Keratinocyte (primary cell): ENCODE data around the gene CORO2B. TPM values are rescaled to one million over a fixed set of nuclear protein-coding genes. Genes with fewer than 3 reads are reported as not detected.

Experiments used
- DNase-seq: peaks from one replicate; pipeline ENCODE4 v3.0.0-alpha.2; 2011; ENCODE audit warnings: low read depth, missing footprints, low spot score
- FAIRE-seq: peaks from 2 replicates; lab custom pipeline; 2011; peaks lifted over from hg19 to GRCh38; lab: Jason Lieb, UNC
- H2AFZ ChIP-seq: 2 replicates; pipeline ENCODE4 v1.6.0; 2012; ENCODE audit warnings: low read length, control low read depth, inconsistent platforms; ENCODE audit not compliant: control insufficient read depth
- H3K27ac ChIP-seq: 2 replicates; pipeline ENCODE4 v1.5.1; 2011; ENCODE audit warnings: low read length; ENCODE audit not compliant: control insufficient read depth, insufficient read depth
- H3K27me3 ChIP-seq: 3 replicates; pipeline ENCODE4 v1.6.0; 2011; ENCODE audit warnings: low read length; ENCODE audit not compliant: control insufficient read depth, insufficient read depth; ENCODE audit errors: extremely low read depth
- H3K36me3 ChIP-seq, 2 experiments: 2 replicates in 1 of 2; 3 replicates in 1 of 2; pipeline ENCODE4 v1.5.1; 2011; ENCODE audit warnings: low read length in 2 of 2, mild to moderate bottlenecking in 1 of 2; ENCODE audit not compliant: control insufficient read depth in 2 of 2, insufficient read depth in 2 of 2; ENCODE audit errors: extremely low read depth in 1 of 2
- H3K4me1 ChIP-seq: 3 replicates; pipeline ENCODE4 v1.5.1; 2011; ENCODE audit warnings: low read length; ENCODE audit not compliant: control insufficient read depth, insufficient read depth; ENCODE audit errors: extremely low read depth
- H3K4me2 ChIP-seq: 3 replicates; pipeline ENCODE4 v1.6.0; 2011; ENCODE audit warnings: low read depth, low read length; ENCODE audit not compliant: control insufficient read depth, insufficient read depth; ENCODE audit errors: extremely low read depth
- H3K4me3 ChIP-seq, 3 experiments: fragments of 200-600 bp in 1 of 3; sonication (generic) in 1 of 3; 2 replicates in 2 of 3; 3 replicates in 1 of 3; pipeline ENCODE4 v1.5.1; 2011 to 2016; ENCODE audit warnings: low read length in 3 of 3, mild to moderate bottlenecking in 3 of 3, control low read depth in 2 of 3, inconsistent platforms in 1 of 3, low read depth in 1 of 3, mixed read lengths in 1 of 3, mixed run types in 1 of 3, moderate library complexity in 1 of 3; ENCODE audit not compliant: control insufficient read depth in 2 of 3, insufficient read depth in 2 of 3; ENCODE audit errors: extremely low read depth in 1 of 3
- H3K79me2 ChIP-seq: 2 replicates; pipeline ENCODE4 v1.6.0; 2012; ENCODE audit warnings: low read length; ENCODE audit not compliant: control insufficient read depth, insufficient read depth
- H3K9ac ChIP-seq: 3 replicates; pipeline ENCODE4 v1.6.0; 2011; ENCODE audit warnings: low read length; ENCODE audit not compliant: control insufficient read depth, insufficient read depth; ENCODE audit errors: extremely low read depth
- H3K9me1 ChIP-seq: 3 replicates; pipeline ENCODE4 v1.6.0; 2011; ENCODE audit warnings: low read length; ENCODE audit not compliant: control insufficient read depth, insufficient read depth; ENCODE audit errors: extremely low read depth
- H3K9me3 ChIP-seq: 2 replicates; pipeline ENCODE4 v1.5.1; 2012; ENCODE audit warnings: low read depth, low read length; ENCODE audit not compliant: control insufficient read depth
- H4K20me1 ChIP-seq: 3 replicates; pipeline ENCODE4 v1.6.0; 2011; ENCODE audit warnings: low read length; ENCODE audit not compliant: control insufficient read depth, insufficient read depth; ENCODE audit errors: extremely low read depth
- CTCF ChIP-seq, 3 experiments: IDR thresholded peaks in 1 of 3; conservative IDR thresholded peaks in 1 of 3; optimal IDR thresholded peaks in 1 of 3; 2 replicates in 2 of 3; 3 replicates in 1 of 3; pipeline versions ENCODE3 to v1.5.1; 2011; ENCODE audit warnings: low read length in 3 of 3, mild to moderate bottlenecking in 3 of 3, moderate library complexity in 2 of 3, control low read depth in 1 of 3, inconsistent platforms in 1 of 3; ENCODE audit not compliant: insufficient read depth in 2 of 3; ENCODE audit errors: extremely low read depth in 1 of 3
- EZH2 ChIP-seq: IDR thresholded peaks from one replicate; pipeline ENCODE4 v1.6.1; 2012; ENCODE audit warnings: inconsistent platforms, mild to moderate bottlenecking, low read length, moderate library complexity
- dilution Hi-C: fragments of 300-500 bp; cut with MboI; formaldehyde crosslinking; loops from one replicate; pipeline ENCODE4 v1.7.0; 2020; ENCODE audit warnings: low sequenced_read_pairs; ENCODE audit not compliant: extremely low pct_ligation_motif_present
- polyA plus RNA-seq, 5 experiments: library from polyadenylated mRNA; depleted of rRNA in 3 of 5; stranded (reverse) in 3 of 5; stranded (forward) in 1 of 5; unstranded in 1 of 5; fragments of >200 nt; gene quantifications; 1 replicate in 1 of 5; 2 replicates in 3 of 5; 3 replicates in 1 of 5; pipeline versions ENCODE4 v1.2.1 to v1.2.3, GENCODE V29; 2011 to 2012; ENCODE audit warnings: missing spikeins in 2 of 5, low read depth in 1 of 5, low replicate concordance in 1 of 5

CORO2B gene
- polyA plus RNA-seq, 1 donor (not counting 4 experiments of a cell fraction or from before 2014, with no cell fraction given): 0.13 TPM

- DNase-seq (no peak), FAIRE-seq (no peak)
- H3K9me1 ChIP-seq: no peaks in the 10 kb centered on the region
- H2AFZ ChIP-seq: no peak overlapping the region
- H3K9ac ChIP-seq: no peak overlapping the region
- no peaks in the 10 kb centered on the region for H4K20me1 ChIP-seq
- H3K27ac ChIP-seq: no peak overlapping the region
- dilution Hi-C loops: no loop called here
- TF ChIP-seq CTCF (optimal IDR thresholded peaks at IDR 0.05 in 1 of 3, IDR thresholded peaks at IDR 0.05 in 1 of 3, conservative IDR thresholded peaks at IDR 0.05 in 1 of 3; ENCODE audit: extremely low read depth in 1 of 3, insufficient read depth in 2 of 3, low read length in 3 of 3): no peak
- TF ChIP-seq EZH2: no peak
- no peak overlapping the region for H3K4me3 ChIP-seq
- H3K9me3 ChIP-seq: no peaks in the 10 kb centered on the region
- no peaks in the 10 kb centered on the region for H3K4me1 ChIP-seq
- no peak overlapping the region for H3K4me2 ChIP-seq
- no peaks in the 10 kb centered on the region for H3K36me3 ChIP-seq
- peaks cover 20% of the 10 kb centered on the region for H3K27me3 ChIP-seq
- H3K79me2 ChIP-seq: no peaks in the 10 kb centered on the region
Measured at GRCh38 chr15:68694111-68694510, 115.3 kb downstream of the CORO2B start.

- dilution Hi-C loops: no loop called here
- no peaks in the 10 kb centered on the region for H3K36me3 ChIP-seq
- H3K9me1 ChIP-seq: no peaks in the 10 kb centered on the region
- TF ChIP-seq CTCF (optimal IDR thresholded peaks at IDR 0.05 in 1 of 3, IDR thresholded peaks at IDR 0.05 in 1 of 3, conservative IDR thresholded peaks at IDR 0.05 in 1 of 3; ENCODE audit: extremely low read depth in 1 of 3, insufficient read depth in 2 of 3, low read length in 3 of 3): no peak
- no peak for TF ChIP-seq EZH2
- no peak overlapping the region for H2AFZ ChIP-seq
- peaks cover 30% of the 10 kb centered on the region for H3K27me3 ChIP-seq
- DNase-seq (no peak), FAIRE-seq (no peak)
- H3K9me3 ChIP-seq: no peaks in the 10 kb centered on the region
- H3K27ac ChIP-seq: no peak overlapping the region
- H3K4me3 ChIP-seq: no peak overlapping the region
- H3K79me2 ChIP-seq: no peaks in the 10 kb centered on the region
- no peaks in the 10 kb centered on the region for H3K4me1 ChIP-seq
- no peaks in the 10 kb centered on the region for H4K20me1 ChIP-seq
- H3K4me2 ChIP-seq: no peak overlapping the region
- no peak overlapping the region for H3K9ac ChIP-seq
Measured at GRCh38 chr15:68695061-68695595, 116.3 kb downstream of the CORO2B start.
